HuH-7 (cell line): ENCODE results near the gene SELL.
"Not testable (repeated sequence)": the region's sequence is repeated elsewhere in the genome, so short reads cannot be mapped to it uniquely, and the experiment has no call there.

ENCODE experiments used
- DNase-seq: peaks from one replicate; pipeline ENCODE4 v3.0.0; 2011; ENCODE audit warnings: low spot score

The SELL gene

DNA sequence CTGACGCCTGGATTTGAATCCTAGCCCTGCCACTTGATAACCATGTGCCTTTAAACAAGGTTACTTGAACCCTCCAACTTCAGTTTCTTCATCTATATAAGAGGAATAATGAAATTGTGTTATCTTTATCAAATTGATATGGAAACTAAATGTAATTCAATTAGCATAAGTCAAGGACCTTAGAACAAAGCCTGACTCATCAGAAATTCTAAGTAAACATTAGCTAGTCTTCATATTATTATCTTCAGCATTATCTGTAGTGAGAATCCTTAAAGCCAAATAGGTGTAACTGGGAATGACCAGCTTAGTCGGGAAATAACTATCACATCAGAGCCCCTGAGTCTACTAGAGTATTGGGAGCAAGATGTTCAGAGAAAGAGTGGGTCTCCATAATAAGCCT lies 6.6 kb downstream of the SELL start:
- DNase-seq = no peak

GRCh38 chr1:169701261-169702005 lies 10.0 kb downstream of the SELL start:
- no peak for DNase-seq

- DNase-seq = no peak
Measured at GRCh38 chr1:169699707-169700106, 11.7 kb downstream of the SELL start.

- DNase-seq = no peak
Measured at GRCh38 chr1:169698976-169699375, 12.4 kb downstream of the SELL start.

GRCh38 chr1:169697755-169698154 lies 13.7 kb downstream of the SELL start:
- no peak for DNase-seq

GRCh38 chr1:169696273-169697100 lies 14.9 kb downstream of the SELL start:
- no peak for DNase-seq

GRCh38 chr1:169694304-169695075 lies 16.9 kb downstream of the SELL start:
- no peak for DNase-seq

DNA sequence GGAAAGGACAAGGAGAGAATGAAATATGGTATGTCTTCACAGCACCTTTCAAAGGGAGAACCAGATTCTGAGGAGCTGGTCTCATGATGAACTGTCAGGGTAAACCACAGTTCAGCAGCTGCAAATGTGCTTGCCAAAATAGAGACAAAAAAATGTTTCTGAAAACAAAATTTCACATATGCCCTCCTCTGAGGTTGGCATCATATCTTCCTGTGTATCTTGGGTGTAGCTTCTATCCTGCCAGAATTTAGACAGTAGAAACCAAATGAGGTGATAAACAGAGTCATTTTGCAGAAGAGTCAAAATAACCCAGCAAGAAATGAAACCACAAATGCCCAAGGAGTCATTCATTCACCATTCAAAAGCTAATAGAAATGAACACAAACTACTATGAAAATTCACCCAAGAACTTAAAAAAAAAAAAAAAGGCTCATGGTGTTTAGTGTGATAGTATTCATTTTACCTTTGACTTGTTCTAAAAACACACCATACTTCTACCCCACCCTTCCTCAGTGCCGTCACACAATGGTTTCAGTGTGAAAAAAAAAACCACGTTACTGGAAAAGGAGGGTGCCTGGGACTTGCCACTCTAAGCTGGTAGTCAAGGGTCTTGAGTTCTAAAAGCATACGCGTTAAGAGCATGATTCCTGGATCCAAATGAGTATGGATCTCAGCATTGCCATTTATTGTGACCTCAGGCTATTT lies 18.5 kb downstream of the SELL start:
- DNase-seq = no peak

GRCh38 chr1:169690489-169690888 lies 20.9 kb downstream of the SELL start:
- DNase-seq = no peak

DNA sequence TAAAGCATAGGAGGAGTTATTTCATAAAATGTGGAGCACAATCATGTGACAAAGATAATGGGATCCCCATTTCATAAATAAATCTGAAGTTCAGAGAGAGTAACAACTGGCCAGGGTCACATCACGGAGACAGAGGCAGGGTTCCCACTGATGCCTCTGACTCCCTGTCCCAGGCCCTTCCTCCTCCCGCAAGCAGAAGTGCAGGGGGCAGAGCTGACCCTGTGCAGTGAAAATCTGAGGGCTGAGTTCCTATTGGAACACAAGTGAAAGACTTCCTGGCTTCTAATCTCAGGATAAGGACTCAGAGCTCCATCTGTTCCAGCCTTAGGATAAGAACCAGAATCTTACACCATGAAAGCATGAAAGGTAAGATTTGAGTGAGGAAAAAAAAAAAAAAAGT lies 22.0 kb downstream of the SELL start:
- no peak for DNase-seq

GRCh38 chr1:169688377-169688776 lies 23.0 kb downstream of the SELL start:
- DNase-seq = not testable (repeated sequence)

DNA sequence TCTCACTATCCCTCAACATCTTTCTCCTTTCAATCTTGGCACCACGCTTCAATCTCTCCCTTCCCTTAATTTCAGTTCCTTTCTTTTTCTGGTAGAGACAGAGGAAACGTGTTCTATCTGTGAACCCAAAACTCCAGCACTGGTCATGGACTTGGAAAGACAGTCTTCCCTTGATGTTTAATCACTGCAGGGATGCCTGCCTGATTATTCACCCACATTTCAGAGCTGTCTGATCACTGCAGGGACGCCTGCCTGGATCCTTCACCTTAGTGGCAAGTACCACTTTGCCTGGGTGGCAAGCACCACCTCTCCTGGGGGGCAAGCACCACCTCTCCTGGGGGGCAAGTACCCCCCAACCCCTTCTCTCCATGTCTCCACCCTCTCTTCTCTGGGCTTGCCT lies 27.8 kb downstream of the SELL start:
- no peak for DNase-seq

GRCh38 chr1:169683168-169683567 lies 28.3 kb downstream of the SELL start:
- DNase-seq = not testable (repeated sequence)

DNA sequence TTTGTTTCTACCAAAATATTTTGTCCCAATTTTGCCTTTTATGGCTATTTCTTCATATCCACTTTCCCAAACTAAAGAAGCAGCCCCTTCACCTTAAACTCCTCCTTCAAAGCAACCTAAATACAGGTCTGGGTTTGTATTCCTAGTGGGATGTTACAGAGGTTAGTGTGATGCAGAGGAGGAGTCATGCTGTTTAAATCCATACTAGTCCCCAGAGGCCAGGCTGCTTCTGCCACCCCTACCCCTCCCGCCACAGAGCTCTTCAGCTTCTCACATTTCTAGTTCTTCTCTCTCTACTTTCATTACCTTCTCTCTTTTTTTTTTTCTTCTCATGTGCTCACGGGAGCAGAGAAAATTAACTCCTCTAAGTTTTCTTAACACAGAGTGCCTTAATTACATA lies 29.3 kb downstream of the SELL start:
- DNase-seq = no peak

DNA sequence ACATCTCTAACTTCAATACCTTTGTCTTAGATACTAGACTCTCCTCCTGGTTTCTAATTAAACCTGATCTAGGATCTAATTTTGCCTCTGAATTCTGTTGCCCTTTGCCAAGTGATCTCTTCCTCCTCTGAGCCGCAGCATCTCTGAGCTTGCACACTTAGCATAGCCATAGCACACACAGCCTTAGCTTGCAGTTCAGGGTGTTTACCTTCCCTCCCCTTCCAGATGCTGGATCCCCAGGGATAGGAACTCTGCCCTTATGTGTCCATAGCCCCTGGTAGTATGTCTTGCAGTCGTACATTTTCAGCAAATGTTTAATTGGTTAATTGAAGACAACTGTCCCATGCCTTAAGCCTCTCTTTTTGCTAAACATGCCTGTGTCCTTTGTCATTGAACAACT lies 30.3 kb downstream of the SELL start:
- no peak for DNase-seq

DNA sequence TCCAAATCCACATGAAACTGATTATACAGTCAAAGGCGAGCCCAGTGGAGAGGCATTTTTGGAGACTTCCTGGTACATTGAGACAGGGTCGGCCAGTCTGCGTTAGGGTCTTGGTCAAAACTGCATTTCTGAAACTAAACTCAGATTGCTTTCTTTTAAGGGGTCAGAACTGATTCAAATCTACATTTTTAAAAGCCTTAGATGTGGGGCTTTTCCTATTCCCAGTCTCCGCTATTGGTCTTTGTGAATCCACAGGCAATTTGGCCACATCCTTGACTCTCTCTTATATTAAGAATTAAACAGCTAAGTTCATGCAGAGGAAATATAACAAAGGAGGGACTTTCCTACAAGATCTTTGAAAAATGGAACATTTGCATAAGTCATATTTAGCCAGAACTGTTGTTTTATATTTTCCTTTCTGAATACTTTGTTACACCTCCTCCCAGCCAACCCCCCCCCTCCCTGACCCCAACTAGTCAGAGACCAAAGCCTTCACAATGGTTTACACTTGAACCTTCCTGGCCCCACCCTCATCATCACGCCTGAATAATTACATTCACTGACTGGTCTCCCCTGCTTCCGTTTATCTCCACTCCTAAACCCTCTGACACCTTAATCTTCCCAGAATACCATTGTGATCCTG lies 30.9 kb downstream of the SELL start:
- no peak for DNase-seq

GRCh38 chr1:169679692-169680091 lies 31.7 kb downstream of the SELL start:
- DNase-seq = no peak

DNA sequence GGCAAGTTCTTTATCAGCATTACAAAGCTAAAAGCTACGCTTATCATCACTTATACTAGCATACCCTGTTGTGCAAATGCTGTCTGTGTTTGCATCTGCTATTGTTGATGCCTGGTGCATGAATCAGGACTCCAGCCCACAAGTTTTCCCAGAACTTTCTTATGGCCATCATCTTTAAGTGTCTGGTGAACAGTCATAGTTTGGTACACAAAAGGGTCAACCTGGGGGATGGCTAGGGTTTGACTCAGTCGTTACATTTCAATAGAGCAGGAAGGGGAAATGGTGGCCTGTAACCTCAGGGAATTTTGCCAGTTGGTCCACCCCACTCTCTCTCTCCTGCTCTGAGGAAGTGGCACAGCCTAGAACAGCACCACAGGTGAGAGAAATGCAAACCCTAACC lies 35.4 kb downstream of the SELL start:
- DNase-seq = no peak

DNA sequence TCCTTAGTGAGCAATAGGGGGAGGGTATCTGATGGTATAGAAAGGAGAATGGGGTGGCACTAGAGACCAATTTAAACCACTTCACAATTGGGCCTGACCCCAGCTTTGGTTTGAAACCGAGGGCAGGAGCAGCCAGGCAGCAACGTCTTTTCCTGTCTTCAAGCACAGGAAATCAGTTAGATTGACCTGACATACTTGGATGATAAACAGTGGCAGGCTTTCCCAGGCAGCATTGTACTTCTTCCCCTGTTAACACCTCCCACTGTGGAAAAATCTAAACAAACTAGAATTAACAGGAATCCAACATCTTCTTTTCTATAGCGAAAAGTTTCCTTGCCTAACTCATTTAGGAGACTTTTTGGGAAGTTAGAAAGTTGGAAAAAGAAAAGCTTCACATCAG lies 40.6 kb downstream of the SELL start:
- DNase-seq = no peak

- not testable (repeated sequence) for DNase-seq
Measured at GRCh38 chr1:169670244-169670643, 41.2 kb downstream of the SELL start.
